Common myeloid progenitor, CD34-positive (primary cell): ENCODE data around the gene F12.
A peak's percentile ranks its signal among the peaks of the same experiment; 100 is the strongest.

Source experiments
- CTCF ChIA-PET: fragments of 350-600 bp; sonication (Branson Sonifier 250); formaldehyde crosslinking; loops from one replicate; lab custom pipeline; 2021; ENCODE audit warnings: antibody characterized with exemption; lab: Charles Lee
- POLR2A ChIA-PET: fragments of 350-600 bp; sonication (Branson Sonifier 250); formaldehyde crosslinking; loops from one replicate; lab custom pipeline; 2021; ENCODE audit warnings: antibody characterized with exemption; lab: Charles Lee
- DNase-seq, 3 donors: peaks; one replicate each; pipeline versions ENCODE4 v3.0.0 to v3.0.0-alpha.2; 2013
- H3K27ac ChIP-seq, 2 experiments: 1 replicate in 1 of 2; 2 replicates in 1 of 2; pipeline ENCODE4 v1.7.0; 2013; ENCODE audit warnings: inconsistent platforms in 2 of 2, low read length in 2 of 2, mild to moderate bottlenecking in 2 of 2, low read depth in 1 of 2, moderate library complexity in 1 of 2; ENCODE audit not compliant: severe bottlenecking in 2 of 2, insufficient read depth in 1 of 2, poor library complexity in 1 of 2
- H3K27me3 ChIP-seq, 5 experiments: replicated peaks in 2 of 5; 1 replicate in 3 of 5; 2 replicates in 2 of 5; pipeline versions ENCODE4 v1.6.1 to v1.7.0; 2013; ENCODE audit warnings: low read length in 4 of 5, mild to moderate bottlenecking in 2 of 5, moderate library complexity in 2 of 5, inconsistent platforms in 1 of 5; ENCODE audit not compliant: insufficient read depth in 5 of 5, control insufficient read depth in 4 of 5
- H3K36me3 ChIP-seq, 4 experiments: 1 replicate in 2 of 4; 2 replicates in 2 of 4; pipeline versions ENCODE4 v1.6.1 to v1.7.0; 2013; ENCODE audit warnings: low read length in 3 of 4, control low read depth in 1 of 4, mild to moderate bottlenecking in 1 of 4; ENCODE audit not compliant: control insufficient read depth in 4 of 4, insufficient read depth in 4 of 4
- H3K4me1 ChIP-seq, 4 experiments: 1 replicate in 3 of 4; 2 replicates in 1 of 4; pipeline versions ENCODE4 v1.6.1 to v1.7.1; 2013; ENCODE audit warnings: low read length in 3 of 4, mild to moderate bottlenecking in 3 of 4, control low read depth in 1 of 4, inconsistent platforms in 1 of 4, moderate library complexity in 1 of 4; ENCODE audit not compliant: control insufficient read depth in 4 of 4, insufficient read depth in 4 of 4; ENCODE audit errors: control extremely low read depth in 1 of 4
- H3K4me3 ChIP-seq, 7 experiments: 1 replicate in 4 of 7; 2 replicates in 3 of 7; pipeline versions ENCODE4 v1.5.1 to v1.7.0; 2013; ENCODE audit warnings: mild to moderate bottlenecking in 7 of 7, low read length in 6 of 7, moderate library complexity in 6 of 7, inconsistent platforms in 2 of 7, low read depth in 2 of 7, control low read depth in 1 of 7; ENCODE audit not compliant: insufficient read depth in 4 of 7, control insufficient read depth in 1 of 7; ENCODE audit errors: extremely low read depth in 1 of 7
- H3K9me3 ChIP-seq, 5 experiments: 1 replicate in 4 of 5; 2 replicates in 1 of 5; pipeline versions ENCODE4 v1.6.1 to v1.7.1; 2013; ENCODE audit warnings: low read length in 4 of 5, mild to moderate bottlenecking in 2 of 5, inconsistent platforms in 1 of 5, low read depth in 1 of 5, moderate library complexity in 1 of 5; ENCODE audit not compliant: control insufficient read depth in 4 of 5, insufficient read depth in 2 of 5; ENCODE audit errors: control extremely low read depth in 1 of 5
- WGBS: methylation state at CpG from one replicate; pipeline ENCODE4 v1.1.5; 2013; ENCODE audit not compliant: insufficient coverage; 5-methylcytosine and 5-hydroxymethylcytosine counted together

F12 gene

DNA sequence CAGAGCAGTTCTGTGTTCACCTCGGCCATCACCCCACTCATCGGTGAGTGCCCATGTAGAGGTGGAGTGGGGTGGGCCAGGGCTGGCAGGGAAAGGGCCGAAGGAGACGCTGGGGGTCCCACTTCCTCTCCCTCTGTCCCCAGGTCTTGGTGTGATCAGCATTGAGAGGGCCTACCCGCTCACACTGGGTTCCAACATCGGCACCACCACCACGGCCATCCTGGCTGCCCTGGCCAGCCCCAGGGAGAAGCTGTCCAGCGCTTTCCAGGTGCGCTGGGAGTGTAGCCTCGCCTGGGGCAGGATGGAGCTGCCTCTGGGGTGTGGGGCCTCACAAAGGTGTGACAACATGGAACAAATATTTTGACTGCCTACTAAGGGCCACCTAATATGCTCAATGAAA is 12.6 kb downstream of the F12 start:
- POLR2A ChIA-PET, result no interaction called here
- no peaks in the 10 kb centered on the region for H3K9me3 ChIP-seq
- no peak overlapping the region for H3K4me3 ChIP-seq
- no peak for DNase-seq
- 98% methylated on average over 8 of the region's 10 CpGs for WGBS
- H3K27ac ChIP-seq, result no peak overlapping the region
- CTCF ChIA-PET, result interaction anchor here (13.7 kb wide), 1 partner anchor 52 kb away, joined by 509 read pairs; the partner anchor contains the start of gene PRR7
- peaks cover 0 to 21% (median 6%) of the 10 kb centered on the region in 5 experiments for H3K27me3 ChIP-seq
- H3K4me1 ChIP-seq, result peaks cover 3 to 32% (median 19%) of the 10 kb centered on the region in 4 experiments
- H3K36me3 ChIP-seq, result no peaks in the 10 kb centered on the region

DNA sequence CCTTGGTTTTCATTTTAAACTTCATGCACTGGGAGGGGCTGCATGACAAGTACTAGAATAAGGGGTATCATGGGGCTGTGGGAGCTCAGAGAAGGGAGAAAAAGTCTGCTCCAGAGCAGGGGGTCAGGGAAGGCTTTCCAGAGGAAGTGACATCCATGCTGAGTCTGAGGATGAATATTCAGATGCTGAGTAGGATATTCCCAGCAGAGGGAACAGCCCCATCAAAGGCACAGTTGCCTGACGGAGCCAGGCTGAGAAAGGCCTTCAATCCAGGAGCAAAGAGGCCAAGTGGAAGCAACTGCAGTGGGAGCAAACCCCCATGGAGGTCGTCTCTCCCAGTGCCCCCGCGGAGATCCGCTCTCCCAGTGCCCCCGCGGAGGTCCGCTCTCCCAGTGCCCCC is 13.3 kb downstream of the F12 start:
- CTCF ChIA-PET, result interaction anchor here (0.9 to 14.2 kb wide), 6 partner anchors 7 to 72 kb away, joined by 3 to 265 read pairs (median 44); partner anchors contain the start of genes PFN3, PRR7 and SLC34A1
- H3K4me1 ChIP-seq, result peaks cover 3 to 38% (median 23%) of the 10 kb centered on the region in 4 experiments
- no peak for DNase-seq
- WGBS, result 87% methylated on average over 6 of the region's 8 CpGs
- H3K27ac ChIP-seq, result no peak overlapping the region
- no peaks in the 10 kb centered on the region for H3K36me3 ChIP-seq
- H3K9me3 ChIP-seq, result no peaks in the 10 kb centered on the region
- H3K27me3 ChIP-seq, result peaks cover 0 to 15% (median 5%) of the 10 kb centered on the region in 5 experiments
- POLR2A ChIA-PET, result no interaction called here
- H3K4me3 ChIP-seq, result no peak overlapping the region

DNA sequence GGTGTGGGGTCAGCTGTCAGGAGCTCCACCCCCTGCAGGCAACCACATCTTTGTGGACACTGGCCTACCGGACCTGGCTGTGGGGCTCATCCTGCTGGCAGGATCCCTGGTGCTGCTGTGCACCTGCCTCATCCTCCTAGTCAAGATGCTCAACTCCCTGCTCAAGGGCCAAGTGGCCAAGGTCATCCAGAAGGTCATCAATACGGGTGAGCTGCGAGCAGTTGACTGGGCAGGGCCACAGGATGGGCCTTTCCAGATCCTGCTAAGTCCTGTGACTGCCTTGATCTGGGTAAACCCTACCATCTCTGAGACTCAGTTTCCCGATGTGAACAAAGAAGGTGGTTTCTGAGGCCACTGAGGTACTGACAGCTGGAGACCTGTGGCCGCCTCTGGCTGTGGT is 15.4 kb downstream of the F12 start:
- no peaks in the 10 kb centered on the region for H3K9me3 ChIP-seq
- H3K4me3 ChIP-seq, result no peak overlapping the region
- no peaks in the 10 kb centered on the region for H3K27me3 ChIP-seq
- no peak overlapping the region for H3K27ac ChIP-seq
- ChIA-PET CTCF (interaction anchor here (0.8 to 14.2 kb wide), 9 partner anchors 10 to 107 kb away, joined by 3 to 265 read pairs (median 6); partner anchors contain the start of genes PFN3, PRR7 and SLC34A1), POLR2A (interaction anchor here (0.6 kb wide), 1 partner anchor 60 kb away, joined by 6 read pairs; no protein-coding TSS in a partner anchor)
- peaks cover 3 to 51% (median 29%) of the 10 kb centered on the region in 4 experiments for H3K4me1 ChIP-seq
- no peak for DNase-seq
- H3K36me3 ChIP-seq, result no peaks in the 10 kb centered on the region
- 90% methylated on average over 5 of the region's 5 CpGs for WGBS

DNA sequence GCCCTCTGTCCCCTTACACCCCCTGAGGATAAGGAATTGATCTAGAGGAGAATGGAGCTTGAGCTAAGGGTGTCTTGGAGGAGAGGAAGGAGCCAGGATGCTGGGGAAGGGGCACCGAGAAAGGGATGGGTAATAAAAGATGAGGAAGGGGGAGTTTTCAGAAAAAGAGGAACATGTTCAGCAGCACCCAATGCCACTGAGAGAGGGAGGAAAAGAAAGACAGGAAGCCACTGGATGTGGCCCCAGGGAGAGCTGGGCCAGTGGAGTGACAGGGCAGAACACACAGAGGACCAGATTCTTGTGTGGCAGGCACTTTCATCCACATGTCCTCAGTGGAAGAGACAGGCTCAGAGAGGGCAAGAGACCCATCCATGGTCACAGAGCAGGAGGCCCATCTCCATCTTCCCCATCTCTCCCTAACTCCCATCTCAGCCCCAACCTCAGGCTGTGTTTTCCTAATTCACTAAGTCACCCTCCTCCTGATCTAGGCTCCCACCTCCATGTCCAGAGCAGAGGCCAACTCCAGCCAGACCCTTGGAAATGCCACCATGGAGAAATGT is 16.1 kb downstream of the F12 start:
- Histone ChIP-seq H3K9me3 (no peaks in the 10 kb centered on the region), H3K36me3 (no peaks in the 10 kb centered on the region), H3K4me1 (peaks cover 3 to 52% (median 29%) of the 10 kb centered on the region in 4 experiments), H3K4me3 (no peak overlapping the region), H3K27me3 (no peaks in the 10 kb centered on the region), H3K27ac (no peak overlapping the region)
- POLR2A ChIA-PET, result interaction anchor here (1.4 kb wide), 1 partner anchor 9 kb away, joined by 3 read pairs; no protein-coding TSS in a partner anchor
- DNase-seq, result peak in 2 of 3 donors; percentile 65 to 71
- CTCF ChIA-PET, result interaction anchor here (1.0 to 14.2 kb wide), 12 partner anchors 10 to 115 kb away, joined by 3 to 265 read pairs (median 5); partner anchors contain the start of genes DOK3, PFN3, PRR7 and SLC34A1
- WGBS, result 0% methylated on average over 1 of the region's 1 CpG

DNA sequence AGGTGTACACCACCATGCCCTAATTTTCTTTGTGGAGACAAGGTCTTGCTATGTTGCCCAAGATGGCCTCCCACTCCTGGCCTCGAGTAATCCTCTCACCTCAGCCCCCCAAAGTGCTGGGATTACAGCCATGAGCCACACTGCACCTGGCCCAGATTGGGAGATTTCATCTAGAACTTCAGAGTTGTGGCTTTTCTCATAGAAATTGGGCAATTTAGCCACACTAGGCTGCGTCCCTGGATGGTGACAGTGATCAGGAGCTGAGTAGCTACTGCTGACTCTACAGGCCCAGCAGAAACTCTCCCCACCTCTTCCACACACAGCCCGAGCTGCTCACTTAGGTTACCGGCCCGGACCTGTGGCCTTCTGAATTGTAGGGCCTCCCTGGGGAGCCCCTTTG is 16.6 kb downstream of the F12 start:
- Histone ChIP-seq H3K4me3 (no peak overlapping the region), H3K27me3 (no peaks in the 10 kb centered on the region), H3K27ac (no peak overlapping the region), H3K36me3 (no peaks in the 10 kb centered on the region), H3K9me3 (no peaks in the 10 kb centered on the region), H3K4me1 (peaks cover 3 to 50% (median 29%) of the 10 kb centered on the region in 4 experiments)
- 42% methylated on average over 2 of the region's 5 CpGs for WGBS
- ChIA-PET POLR2A (interaction anchor here (1.4 kb wide), 1 partner anchor 9 kb away, joined by 3 read pairs; no protein-coding TSS in a partner anchor), CTCF (interaction anchor here (1.0 to 14.2 kb wide), 10 partner anchors 11 to 116 kb away, joined by 3 to 265 read pairs (median 6); partner anchors contain the start of genes DOK3, PFN3, PRR7 and SLC34A1)
- DNase-seq, result peak in 2 of 3 donors; percentile 26 to 28

DNA sequence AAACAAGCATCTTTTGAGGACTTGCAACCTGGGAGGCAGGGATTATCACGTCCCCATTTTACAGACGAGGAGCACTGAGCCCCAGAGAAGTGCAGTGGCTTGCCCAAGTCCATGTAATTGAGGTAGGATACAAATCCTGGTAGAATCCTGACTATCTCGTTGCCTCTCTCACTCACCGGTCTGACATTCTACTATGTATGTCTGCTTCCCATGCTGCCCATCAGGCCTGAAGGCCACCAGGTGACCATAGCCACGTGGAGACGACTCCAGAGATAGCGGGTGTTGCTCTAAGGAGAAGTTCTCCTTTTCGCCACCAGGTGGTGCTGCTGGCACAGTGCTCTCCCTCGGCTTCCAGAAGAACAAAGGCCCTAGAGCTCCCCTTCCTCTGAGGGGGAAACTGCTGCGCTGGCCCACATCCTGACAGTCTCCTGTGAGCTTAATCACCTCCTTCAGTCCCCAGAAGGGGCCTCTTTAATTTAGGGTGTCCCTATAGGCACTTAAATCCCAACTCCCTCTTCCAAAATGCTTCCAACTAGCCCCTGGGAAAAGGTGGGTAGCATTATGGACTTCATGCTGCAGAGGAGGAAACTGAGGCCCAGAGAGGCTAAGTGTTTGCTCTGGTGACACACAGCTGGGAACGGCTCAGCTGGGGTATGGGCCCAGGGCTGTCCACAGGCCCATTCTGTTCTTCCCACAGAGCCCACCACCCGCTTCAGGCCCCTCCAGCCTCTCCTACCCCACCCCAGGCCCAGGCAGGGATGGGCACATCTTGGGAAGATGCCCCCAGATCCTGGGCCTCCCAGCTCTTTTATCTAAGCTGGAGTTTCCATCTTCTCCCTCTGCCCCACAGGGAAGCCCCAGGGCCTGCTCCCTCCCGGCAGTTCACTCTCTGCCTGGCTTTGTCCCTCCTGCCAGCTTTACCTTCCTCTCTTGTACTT is 18.7 kb downstream of the F12 start:
- Histone ChIP-seq H3K27ac (no peak overlapping the region), H3K36me3 (no peaks in the 10 kb centered on the region), H3K27me3 (no peaks in the 10 kb centered on the region), H3K4me3 (no peak overlapping the region), H3K9me3 (no peaks in the 10 kb centered on the region), H3K4me1 (peaks cover 3 to 58% (median 37%) of the 10 kb centered on the region in 4 experiments)
- 34% methylated on average over 8 of the region's 13 CpGs for WGBS
- CTCF ChIA-PET, result interaction anchor here (0.6 to 14.2 kb wide), 37 partner anchors 10 to 130 kb away, joined by 3 to 265 read pairs (median 5); partner anchors contain the start of genes DOK3, GRK6, LMAN2 and PDLIM7
- peak; percentile 88 to 96 (median 94) for DNase-seq
- POLR2A ChIA-PET, result interaction anchor here (0.9 to 2.2 kb wide), 2 partner anchors 13 to 65 kb away, joined by 4 to 9 read pairs; no protein-coding TSS in a partner anchor
